ENCODE results near the gene HOXD8.

HOXD8 gene

DNA sequence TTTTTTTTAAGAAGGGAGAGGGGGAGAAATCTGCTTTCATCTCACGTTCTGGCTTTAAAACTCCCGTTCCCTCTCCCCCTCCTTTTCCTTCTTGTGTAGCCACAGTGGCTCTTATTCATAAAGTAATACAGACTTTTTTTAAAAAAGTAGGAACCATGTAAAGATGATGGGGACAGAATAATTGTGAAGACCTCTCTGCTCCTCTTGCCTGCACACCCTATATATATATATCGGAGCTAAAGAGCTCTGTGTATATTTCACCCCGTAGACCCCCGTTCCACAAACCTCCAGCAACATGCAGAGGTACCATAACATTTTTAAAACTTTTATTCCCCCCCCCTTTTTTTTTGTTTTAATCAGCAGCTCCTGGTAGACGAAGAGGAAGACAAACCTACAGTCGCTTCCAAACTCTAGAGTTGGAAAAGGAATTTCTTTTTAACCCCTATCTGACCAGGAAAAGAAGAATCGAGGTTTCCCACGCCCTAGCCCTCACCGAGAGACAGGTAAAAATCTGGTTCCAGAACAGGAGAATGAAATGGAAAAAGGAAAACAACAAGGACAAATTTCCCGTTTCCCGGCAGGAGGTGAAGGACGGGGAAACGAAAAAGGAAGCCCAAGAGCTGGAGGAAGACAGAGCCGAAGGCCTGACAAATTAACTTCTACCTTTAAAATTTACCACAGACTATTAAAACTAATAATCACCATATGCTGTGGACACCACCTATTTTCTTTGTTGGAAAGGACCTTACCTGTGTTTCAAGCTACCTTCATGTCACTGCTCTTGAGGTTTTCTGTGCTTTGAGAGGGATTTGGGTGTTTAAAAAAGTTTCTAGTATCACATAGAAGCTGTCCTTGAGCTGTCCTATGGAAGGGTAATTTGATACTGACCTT lies 1.7 kb downstream of the HOXD8 start:
- DNase-seq, result no peak

DNA sequence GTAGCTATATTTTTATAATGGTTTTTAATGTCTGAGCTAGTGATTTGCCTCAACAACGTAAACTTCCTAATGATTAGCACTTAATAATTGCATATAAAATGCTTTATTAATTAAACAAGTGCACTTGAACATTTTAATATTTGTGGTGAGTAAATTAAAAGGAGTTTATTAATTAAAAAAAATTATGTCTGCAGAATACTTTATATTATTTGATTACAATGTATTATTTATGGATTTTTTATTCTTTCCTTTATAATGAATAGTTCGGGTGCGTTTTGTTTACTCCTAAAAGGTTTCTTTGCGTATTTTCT lies 2.3 kb downstream of the HOXD8 start:
- no peak for DNase-seq

DNA sequence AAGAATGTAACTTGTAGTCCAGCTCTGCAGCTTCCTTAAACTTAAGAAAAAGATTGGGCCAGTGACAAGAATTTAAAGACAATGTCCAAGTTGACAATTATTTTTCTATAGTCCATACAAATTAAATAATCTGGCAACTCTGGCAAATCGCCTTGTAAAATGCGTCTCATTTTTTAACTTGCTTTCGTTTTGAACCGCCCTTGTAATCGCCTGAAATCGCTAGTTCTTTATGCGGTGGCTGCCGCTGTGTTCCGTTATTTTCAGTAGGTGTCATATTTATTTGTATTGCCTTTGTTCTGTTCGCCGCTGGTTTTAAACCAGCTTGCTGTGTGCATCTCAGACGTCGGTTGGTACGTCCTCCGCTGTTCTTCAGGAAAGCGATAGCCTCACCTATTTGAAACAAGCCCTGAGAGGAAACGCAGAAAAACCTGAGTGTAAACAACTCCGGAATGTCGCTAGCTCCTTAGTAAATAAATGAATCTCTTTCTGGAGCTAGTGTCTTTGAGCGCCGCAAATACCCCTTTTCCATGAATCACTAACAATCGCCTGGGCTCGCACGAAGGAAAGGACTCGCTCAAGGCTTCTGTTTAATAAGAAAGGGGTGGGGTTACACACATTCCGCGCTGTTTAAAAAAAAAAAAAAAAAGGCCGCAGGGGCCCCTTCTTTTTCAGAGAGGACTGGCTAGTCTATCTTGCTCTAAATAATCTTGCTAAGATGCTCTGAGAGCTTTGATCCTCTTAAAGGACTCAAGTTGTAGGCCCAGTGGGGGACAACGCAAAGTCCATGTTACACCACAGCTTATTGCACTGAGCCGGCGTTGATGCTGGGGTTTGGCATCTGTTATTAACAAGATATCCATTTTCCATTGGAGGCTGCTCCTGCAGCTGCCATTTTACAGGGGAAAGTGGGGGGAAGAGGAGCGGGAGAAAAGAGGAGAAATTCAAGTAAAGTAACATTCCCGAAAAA lies 3.0 kb downstream of the HOXD8 start:
- DNase-seq, result no peak

DNA sequence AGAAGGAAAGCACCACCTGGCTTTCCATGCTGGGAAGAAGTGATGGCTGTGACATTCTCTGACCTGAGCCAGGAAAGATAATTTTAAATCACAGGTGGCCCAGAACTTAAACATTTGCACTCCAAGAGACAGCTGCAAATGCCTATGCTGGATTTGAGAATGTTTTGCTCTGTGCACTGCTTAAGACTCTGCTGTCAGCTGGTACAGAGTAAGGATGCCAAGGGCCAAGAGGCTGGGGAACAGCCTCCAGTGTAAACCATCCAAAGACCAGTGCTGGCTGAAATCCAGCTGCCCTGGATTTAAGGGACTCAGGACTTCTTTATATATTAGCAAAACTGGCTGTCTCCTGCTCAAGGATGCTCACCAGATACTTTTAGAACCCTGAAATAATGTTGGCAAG lies 3.9 kb downstream of the HOXD8 start:
- DNase-seq, result no peak

DNA sequence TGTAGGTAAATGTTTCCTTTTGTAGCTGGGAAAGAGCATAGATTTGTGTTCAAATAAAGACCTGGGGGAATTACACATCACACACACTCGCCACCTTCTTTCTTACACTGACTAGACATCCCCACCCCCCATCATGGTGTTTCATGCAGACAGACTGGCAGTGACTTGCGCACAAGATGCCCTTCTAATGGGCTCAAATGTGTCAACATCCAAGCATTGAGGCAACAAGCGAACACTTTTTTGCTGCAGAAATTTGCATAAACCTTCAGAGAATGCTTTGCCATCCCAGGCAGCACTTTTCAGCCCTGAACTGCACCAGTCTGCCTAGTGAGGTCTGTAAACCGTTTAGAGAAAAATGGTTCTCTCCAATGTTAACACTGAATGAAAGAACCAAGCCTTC lies 4.5 kb downstream of the HOXD8 start:
- no peak for DNase-seq

DNA sequence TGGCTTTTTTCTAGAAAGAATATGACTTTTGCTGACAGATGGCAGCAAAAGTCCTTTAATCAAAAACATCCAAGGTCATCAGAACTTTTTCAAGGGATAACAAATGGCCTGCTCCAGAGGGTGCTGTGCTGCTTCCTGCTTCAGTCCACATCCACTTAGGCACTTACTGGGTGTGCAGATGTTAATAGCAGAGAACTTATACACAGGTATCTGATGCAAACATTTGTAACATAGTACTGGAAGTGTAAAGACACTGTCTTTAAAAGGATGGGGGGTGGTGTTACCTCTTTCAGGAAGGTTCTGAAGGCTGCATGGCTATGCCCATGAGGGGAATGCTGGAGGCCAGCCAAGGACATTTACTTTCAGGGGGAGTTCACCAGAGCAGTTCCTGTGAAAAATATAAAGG lies 5.5 kb downstream of the HOXD8 start:
- no peak for DNase-seq

DNA sequence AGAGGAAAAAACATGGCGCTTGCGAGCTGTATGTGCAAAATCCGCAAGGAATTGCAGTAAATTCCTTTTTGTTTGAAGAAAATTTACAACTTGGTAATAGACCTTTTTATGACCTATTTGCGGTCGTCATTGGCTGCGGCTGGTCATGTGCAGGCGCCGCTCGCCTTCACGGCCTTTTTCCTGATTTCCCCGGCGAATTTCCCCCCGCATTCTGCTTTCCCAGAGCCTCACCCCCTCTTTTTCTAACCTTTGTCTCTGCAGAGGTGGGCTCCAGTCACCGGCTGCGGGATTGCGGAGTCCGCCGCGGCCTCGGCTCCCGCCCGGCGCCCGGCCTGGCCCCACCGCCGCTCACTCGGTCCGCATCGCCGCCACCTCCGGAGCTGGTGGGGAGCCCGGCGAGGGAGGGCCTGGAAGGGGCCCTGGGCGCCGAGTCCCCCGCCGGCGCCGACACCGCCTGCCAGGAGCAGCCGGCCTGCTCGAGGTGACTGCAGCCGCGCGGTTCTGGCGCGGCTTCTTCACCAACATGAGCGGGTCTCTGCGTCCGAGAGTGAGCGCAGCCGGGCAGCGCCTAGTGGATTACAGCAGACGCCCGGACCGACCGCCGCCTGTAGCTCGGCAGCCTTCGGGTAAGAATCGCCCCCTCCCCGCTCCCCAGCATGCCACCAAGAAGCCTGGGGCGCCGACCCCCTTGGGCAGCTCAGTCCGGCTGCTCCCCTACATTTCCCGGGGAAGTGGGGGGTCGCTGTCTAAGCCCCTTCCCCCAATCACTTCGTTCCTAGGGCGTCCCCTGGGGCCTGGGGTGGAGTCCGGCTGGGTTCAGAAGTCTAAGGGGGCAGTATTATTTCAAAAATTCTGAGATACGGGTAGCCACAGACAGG lies 7.1 kb downstream of the HOXD8 start:
- no peak for DNase-seq

DNA sequence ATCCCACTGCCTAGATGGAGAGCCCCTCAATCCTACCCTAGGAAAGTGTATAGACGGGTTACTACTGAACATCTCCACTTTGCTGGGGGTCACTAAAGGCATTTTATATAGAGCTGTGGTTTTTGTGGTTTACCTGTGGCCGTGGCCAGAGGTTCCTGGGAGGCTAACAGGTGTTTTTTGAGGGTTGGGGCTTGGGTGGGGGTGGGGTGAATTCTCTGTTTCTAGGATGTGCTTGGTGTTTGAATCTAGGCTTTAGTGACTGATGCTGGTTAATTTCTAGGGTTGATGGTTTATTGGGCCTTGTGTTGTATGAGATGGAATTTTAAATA lies 7.7 kb downstream of the HOXD8 start:
- DNase-seq, result no peak

DNA sequence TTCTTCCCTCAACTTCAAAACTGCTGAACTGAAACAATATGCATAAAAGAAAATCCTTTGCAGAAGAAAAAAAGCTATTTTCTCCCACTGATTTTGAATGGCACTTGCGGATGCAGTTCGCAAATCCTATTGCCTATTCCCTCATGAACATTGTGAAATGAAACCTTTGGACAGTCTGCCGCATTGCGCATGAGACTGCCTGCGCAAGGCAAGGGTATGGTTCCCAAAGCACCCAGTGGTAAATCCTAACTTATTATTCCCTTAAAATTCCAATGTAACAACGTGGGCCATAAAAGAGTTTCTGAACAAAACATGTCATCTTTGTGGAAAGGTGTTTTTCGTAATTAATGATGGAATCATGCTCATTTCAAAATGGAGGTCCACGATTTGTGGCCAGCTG lies 8.4 kb downstream of the HOXD8 start:
- no peak for DNase-seq

DNA sequence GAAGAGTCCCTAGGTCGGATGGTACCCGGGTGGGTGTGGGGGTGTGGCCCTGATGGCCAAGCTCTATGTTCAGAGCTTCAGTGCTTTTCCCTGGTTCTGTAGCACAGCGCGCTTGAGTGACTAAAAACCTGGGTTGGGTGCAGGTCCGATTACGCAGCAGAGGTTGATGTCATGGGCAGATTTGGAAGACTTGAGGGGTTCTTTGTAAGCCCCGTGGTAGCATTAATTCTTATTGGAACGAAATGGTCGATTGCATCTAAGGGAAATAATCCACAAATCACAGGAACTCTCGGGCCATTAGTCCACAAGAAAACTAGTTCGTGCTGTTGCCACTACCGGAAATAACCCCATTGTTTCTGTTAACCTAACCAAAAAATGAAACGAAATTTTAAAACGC lies 9.0 kb downstream of the HOXD8 start:
- no peak for DNase-seq

DNA sequence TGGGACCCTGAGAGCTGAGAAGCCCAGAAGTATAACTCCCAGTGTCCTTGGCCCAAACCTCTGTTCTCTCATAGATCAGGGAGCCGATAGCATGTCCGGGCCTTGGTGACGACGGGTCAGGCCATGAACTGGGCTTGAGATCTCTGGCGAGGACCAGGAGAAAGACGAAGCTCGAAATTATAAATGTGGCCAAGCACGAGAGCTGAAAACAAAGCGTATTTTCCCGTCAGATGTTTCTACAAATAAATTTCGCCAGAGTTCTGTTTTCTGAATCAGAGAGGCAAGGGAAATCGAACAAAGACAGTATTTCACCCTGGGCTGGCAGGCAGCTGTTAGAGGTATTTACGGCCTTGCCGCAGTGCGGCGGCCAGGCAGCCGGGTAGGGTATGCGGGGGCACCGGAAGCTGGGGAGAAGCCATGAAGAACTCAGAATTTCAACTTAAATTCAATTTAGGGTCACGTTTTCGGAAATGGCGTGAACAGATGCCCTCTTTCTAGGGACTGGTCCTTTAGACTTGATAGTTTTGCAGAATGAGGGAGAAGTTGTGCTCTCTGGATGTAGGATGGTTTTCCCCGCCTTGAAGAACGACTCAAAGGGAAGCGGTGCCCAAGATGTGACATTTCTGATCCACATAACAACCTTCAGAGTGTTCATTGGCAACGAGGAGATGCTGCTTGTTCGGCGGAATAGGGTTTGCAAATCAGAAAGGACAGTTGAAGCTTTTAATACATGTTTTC lies 9.6 kb downstream of the HOXD8 start:
- no peak for DNase-seq

DNA sequence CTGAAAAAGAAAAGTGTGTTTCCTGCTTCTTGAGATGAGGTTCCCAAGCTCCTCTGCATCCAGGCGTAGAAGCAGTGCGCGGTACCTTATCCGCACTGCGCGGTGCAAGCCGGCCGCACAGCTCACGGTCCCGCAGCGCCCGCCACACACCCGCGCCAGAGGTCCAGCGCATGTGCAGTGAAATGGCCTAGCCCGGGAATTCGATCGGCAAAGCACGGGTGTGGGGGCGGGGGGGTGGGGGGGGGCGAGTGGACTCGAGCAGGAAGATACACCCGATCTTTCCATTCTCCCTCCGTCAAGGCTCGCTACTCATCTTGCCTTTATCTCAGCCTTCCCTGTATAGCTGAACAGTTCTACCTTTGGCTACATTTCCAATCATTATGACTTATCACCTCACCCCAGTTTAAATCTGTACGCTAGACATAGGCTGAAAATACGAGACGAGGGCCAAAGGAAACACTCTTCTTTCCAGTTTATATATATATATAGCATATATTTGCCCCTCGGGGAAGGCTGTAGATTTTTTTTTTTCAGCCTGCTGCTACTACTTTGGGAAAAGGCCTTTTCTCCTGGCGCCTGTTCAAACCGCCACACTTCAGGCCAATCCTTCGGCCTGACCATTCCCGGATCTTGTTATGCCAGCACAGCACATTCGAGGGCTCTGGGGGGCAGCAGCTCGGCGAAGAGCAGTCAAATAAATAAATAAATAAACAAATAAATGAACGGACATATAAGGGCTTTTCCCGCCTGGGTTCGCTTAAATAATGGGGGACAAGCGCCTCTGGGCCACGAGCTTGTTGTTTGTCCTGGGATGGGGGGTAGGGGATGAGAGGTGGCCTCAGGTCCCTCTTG lies 10.4 kb downstream of the HOXD8 start:
- DNase-seq, result no peak

DNA sequence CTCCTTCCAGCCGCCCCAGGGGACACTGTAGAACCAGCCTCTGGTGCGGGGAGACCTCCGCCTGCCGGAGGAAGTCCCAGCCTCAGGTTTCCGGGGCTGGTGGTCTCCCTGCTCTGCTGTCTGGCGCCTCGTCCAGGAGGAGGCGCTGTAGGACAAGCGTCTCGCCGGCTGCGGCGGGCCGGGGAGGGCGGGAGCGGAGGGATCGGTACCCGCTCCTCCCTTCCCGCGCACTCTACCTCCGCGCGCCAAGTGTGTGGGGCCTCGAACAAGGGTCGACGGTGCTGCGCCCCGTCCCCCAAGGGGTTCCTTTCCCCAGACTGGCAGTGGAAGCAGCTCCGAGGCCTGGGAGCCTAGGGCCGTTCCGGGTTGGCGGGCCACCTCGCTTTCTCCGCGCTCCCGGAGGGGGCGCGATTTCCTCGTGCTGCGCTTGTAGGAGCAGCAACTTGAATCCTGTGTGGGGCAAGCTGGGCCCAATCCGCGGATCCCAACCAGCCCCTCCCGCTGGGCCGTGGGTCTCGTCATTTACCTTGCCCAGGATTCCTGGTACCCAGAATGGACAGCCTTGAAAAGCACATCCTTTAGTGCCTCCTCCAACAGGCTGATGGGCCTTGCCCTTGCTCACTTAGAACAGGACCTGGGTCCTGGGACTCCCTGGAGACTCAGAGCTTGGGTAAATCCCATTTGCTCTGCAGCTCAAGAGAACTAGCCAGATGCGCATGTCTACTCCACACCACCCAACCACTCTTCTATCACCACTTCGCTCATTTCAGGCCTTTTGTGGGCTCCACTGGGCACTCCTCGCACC lies 11.2 kb downstream of the HOXD8 start:
- DNase-seq, result no peak

DNA sequence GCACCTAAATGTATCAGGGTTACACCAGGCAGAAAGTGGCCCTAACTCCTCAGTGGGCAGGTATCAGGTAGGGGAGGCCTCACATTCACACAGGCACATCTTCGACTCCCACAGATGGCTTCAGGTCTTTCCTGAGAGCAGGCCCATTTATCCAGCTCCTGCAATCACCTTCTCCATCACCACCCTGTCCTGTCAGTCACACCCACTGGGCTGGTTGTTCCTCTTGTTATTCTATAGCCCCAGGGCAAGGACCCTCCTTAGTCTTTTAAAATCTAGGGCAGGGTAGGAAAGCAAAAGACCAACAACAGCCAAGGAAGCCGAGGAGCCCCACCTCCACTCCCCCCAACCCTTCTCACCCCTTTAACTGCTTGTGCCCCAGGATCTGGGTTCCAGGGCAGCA lies 12.8 kb downstream of the HOXD8 start:
- DNase-seq, result no peak

DNA sequence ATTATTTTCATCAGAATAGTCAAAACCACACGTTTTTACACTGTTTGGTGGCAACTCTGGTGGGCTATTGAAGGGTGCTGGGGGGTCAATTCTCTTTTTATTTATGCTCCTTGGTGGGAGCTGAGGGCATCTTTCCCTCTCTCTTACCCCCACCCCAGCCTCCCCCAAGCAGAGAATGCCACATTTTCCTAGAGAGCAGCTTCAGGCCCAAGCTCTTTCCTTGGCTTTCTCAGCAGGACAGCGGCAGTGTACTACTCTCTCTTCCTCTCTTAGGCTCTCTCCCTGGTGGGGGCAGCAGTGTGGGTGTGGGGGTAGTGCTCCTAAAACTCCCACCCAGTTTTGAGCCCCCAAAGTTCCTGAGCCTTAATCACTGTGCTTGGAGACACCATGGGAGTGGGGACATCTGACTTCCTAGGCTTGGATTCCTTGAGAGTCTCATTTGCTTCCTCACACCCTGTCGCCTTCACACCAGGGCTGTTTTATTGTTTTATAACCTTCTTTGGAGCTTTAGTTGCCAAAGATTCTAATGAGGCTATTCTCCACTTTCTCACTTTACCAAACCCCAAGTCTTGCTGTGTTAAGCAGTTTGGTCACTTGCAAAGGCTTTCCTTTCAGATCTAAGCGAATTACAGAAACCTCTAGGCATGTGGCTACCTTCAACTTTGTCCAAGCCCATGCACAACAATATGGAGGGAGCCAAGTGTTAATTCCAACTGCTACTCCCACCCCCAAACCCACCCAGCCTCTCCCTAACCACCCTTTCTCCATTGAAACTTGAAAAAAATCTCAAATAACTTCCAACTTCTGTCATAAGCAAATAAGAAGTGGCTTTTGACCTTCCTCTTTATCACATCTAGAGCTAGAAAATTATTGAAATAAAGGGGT lies 15.8 kb downstream of the HOXD8 start:
- no peak for DNase-seq

DNA sequence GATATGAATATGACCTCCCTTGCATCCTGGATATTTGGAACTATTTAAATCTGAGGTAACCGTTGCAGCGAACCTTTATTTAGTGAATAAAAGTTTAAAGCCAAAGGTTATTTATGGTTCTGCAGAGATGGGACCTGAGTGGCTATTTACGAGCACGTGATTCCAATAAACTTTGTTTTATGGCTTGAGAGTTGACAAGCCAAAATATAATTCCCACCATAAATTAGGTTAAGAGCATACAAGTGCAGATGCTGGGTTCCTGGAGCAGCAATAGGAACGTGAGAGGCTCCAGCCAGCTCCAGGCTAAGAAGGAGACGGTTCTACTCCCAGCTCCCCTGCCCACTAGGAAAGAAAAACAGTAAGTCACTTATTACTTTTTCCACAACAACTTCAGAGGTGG lies 16.6 kb downstream of the HOXD8 start:
- DNase-seq, result no peak

DNA sequence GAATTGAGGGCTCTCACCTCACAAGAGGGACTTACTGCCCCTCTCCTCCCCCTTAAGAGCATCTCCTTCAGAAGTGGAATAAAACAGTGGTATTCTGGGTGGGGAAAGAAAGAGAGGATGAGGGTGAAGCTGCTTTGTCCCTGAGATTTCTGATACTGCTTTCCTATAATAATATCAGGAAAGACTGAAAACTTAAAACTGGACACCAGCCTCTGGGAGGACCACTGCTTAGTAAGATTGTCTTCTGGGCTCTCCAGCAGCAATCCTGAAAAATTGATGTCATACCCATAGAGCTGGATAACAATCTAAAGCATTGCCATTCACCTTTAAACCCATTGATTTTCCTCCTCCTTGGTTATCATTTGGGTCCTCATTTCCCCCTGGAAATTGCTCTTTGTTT lies 17.1 kb downstream of the HOXD8 start:
- no peak for DNase-seq

DNA sequence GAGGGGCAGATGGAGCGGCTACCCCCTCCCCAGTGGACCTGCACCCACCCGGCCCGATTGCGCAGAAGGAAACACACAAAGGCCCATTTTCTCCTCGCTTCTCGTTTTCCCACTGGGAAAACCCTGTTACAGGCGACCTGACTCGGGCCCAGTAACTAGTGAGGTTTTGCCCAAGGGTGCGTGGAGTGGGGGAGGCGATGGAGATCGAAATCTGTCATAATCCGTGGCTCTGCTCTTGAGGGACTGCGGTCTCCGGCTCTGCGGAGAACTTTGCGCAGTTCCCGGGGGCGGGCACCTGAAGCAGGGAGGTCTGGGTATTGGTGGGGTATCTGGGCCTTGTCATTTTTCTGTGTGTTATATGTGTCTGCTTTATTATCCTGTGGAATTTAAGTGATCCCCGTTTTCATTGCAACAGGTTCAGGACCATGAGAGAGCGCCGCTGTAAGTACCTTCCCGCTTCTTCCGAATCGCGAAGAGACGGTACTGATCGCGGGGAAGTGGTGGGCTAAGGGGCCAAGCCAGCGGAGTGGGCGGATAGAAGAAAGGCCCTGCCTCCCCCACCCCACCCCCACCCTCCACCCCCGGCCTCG lies 17.8 kb downstream of the HOXD8 start:
- no peak for DNase-seq

DNA sequence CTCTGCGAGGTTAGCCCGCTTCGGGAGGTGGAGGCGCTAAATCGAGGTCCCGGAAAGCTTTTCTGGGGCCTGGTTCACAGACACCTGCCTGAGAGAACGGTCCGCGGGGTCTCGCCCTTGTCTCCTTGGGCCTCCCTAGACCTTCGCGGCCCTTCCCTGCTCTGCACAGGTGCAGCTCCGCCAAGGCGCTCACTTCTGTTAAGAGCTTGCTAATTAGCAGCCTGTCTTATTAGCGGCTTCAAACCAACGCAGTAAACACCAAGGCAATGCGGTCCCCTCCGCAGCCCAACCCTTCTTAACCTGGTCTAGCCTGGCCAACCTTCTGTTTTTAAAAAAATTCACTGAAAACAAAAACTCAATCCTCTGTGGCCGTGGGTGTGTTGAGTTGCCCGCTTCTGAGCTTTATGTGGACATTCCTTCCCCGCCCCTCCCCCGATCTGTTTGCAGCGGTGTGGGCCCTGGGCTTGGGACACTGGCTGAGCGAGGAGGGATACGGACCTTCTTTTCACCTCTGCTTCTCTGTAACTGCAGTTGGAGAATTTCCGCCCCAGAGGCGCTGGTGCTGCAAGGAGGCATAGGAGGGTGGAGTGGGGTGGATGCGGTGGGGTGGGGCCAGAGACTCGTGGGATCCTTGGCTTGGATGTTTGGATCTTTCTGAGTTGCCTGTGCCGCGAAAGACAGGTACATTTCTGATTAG lies 18.4 kb downstream of the HOXD8 start:
- no peak for DNase-seq
